ENCODE measurements around the gene GTPBP1.

The GTPBP1 gene

GRCh38 chr22:38741576-38741975 lies 35.8 kb downstream of the GTPBP1 start:
- no peak for DNase-seq (ENCODE audit: low read depth)

DNA sequence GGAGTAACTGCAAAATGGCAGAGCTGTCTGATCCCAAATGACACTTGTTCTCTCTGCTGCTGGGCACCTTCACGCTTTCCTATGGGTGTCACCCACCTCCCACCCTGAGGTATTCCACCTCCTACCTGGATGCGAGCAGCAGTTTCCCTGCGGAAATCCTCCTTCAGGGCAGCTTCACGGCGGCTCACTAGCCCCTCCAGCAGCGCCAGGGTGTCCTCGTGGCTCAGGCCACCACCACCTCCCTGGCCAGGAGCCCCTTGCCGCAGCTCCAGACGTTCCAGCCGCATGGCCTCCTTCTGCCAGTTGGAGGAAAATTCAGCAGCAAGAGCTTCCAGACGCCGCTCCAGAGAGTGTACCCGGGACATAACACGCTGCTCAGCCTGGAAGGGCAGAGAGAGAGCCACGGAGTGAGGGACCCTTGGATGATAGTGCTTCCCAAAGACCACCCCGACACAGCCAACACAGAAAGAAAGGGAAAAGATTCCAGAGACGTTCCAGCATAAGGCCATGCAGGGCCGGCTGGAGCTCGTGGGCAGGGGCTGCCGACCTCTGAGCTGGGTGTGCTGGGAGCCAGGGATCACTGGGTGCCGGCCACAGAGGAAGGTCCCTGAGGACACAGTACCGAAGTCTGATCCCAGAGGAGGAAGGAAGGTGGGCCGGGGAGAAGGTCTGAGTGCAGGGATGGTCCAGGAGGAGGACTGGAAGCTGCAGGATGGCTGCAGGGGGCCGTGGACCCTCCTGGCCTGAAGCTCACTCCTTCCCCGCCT lies 36.6 kb downstream of the GTPBP1 start:
- no peak for DNase-seq (ENCODE audit: low read depth)

GRCh38 chr22:38744981-38745380 lies 39.2 kb downstream of the GTPBP1 start:
- no peak for DNase-seq (ENCODE audit: low read depth)

DNA sequence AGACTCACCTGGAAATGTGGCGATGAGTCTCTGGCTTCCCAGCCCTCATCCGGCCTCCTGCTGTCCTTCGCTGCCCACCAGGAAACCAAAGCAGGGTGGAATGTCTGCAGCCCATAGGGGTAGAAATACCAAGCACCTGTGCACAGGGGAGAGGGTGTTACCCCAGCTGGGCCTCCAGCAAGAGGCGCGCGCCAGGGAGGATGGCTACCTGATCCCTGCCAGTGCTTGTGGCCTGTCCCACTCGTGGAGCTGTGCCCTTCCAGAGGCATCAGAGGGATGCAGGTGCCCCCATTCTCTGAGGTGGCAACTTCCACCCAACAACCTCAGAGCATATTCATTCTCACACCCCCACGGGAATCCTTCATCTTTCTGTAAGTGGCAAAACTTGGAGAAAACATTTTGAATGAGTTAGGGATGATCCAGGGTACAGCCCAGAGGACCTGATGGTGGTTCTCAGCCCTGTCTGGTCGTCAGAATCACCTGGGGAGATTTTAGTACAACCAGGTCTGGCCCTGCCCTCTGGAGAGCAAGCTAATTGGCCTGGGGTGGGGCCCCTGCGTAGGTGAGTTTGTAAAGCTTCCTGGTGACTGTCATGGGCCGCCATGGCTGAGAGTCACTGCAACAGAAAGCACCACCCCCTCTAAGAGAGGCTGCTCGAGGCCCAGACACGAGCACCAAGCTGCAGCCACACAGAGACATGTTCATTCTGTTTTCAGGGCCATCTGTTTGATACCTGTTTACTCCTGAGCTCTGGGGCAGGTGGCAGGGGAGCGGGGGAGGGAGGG lies 40.1 kb downstream of the GTPBP1 start:
- no peak for DNase-seq (ENCODE audit: low read depth)

DNA sequence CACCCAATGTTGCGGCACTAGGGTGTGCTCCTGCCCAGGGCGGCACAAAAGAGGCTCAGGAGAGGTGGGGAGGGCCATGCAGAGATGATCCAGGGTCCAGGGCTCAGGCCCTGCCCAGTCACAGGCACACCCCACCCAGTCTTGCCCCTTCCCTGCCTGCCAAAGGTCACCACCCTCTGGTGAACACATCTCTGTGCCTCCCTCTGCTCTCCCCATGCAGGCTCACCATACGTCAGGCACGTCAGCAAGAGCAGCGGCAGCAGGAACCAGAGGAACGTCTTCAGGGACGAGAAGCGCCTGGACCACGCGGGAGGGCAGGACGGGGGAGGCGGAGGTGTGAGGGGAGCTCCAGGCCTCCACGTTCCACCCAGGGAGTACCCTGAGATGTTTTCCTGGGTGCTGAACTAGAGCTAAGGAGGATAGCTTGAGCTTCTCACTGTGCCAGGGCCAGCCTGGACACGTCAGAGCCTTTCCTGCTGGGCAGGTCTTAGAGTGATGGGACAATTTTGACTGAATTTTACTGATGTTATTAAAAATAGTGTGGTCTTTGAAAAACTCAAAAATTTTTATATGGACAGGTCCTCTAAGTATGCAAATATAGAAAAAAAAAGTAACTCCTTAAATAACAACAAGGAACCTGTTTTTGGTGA lies 42.9 kb downstream of the GTPBP1 start:
- DNase-seq (ENCODE audit: low read depth), result no peak

DNA sequence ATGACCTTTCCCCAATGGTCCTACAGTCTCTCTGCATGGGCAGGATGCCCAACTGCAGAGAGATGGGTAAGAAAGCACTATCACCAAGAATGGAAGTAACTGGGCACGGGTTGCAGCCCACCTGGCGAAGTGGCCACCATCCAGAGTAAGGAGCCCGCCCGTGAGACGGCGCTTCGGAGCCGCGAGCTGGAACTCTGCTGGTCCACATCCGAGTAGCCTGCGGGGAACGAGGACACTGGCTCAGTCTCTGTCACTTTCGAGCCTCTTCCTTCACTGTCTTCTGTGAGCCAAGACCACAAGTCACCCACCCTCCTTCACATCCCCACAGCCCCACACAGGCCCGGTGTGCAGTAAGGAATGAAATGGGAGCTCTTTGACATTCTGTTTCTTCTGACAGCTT lies 44.4 kb downstream of the GTPBP1 start:
- DNase-seq (ENCODE audit: low read depth), result no peak

DNA sequence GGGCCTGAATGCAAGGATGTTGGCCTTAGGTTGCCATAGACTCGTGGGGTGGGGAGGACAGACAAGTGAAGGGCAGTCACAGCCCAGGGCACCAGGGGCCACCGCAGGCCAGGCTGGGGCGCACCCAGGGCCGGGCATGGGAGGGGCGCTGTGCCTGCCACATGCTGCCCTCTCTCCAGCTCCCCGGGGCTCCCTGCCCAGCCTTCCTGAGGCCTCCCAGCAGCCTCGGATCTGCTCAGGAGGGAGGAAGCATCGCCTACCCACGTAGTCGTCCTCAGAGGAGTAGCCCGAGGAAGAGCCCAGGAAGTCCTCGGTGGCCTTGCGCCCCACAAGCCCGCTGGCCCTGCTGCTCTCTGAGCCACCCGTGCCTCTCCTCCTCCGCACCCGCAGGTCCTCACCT lies 44.9 kb downstream of the GTPBP1 start:
- no peak for DNase-seq (ENCODE audit: low read depth)

DNA sequence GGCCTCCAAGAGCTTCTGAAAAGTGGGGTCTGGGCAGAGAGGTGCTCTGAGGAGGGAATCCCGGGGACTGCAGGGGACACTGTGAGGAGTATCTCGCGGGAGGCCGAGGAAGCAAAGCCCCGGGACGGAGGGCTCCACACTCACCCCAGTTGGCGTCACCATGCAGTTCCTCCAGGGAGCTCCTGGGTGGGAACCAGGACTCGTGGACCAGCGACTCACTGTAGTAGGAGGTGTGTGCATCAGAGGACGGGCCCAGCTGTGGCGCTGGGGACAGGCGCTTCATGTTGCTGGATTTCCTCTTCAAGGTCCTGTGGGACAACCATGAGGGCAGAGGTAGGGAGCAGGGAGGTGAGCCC lies 45.3 kb downstream of the GTPBP1 start:
- no peak for DNase-seq (ENCODE audit: low read depth)

GRCh38 chr22:38751422-38752346 lies 45.9 kb downstream of the GTPBP1 start:
- no peak for DNase-seq (ENCODE audit: low read depth)

- DNase-seq (ENCODE audit: low read depth), result no peak
Observed at GRCh38 chr22:38753948-38754750, 48.4 kb downstream of the GTPBP1 start.

DNA sequence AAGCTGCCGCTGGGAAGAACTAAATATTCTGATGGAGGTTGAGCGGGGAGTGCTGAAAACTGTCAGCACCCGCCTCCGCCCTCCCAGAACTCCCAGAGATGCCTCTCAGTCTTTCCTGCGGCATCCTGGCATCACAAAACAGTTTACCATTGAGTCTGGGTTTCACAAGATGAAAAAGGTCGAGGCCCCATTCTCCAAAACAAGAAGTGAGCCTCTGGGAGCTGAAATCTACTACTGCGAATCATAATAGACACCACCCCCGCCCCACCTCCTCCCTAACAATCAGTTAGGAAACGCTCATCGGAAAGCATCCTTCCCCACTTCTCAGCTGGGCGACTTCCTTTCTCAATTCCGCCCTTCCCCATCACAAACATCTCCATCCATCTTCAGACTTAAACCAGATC lies 49.0 kb downstream of the GTPBP1 start:
- DNase-seq (ENCODE audit: low read depth), result no peak

GRCh38 chr22:38755155-38755910 lies 49.6 kb downstream of the GTPBP1 start:
- DNase-seq (ENCODE audit: low read depth), result peak; percentile 69

- DNase-seq (ENCODE audit: low read depth), result peak; percentile 75
Observed at GRCh38 chr22:38755911-38756532, 50.3 kb downstream of the GTPBP1 start, which contains the start of gene SUN2. SUN2 (minus strand) TSS chr22:38755998; CDS start chr22:38752628, 3,370 bp downstream.

GRCh38 chr22:38756711-38757463 lies 51.1 kb downstream of the GTPBP1 start:
- DNase-seq (ENCODE audit: low read depth), result no peak

DNA sequence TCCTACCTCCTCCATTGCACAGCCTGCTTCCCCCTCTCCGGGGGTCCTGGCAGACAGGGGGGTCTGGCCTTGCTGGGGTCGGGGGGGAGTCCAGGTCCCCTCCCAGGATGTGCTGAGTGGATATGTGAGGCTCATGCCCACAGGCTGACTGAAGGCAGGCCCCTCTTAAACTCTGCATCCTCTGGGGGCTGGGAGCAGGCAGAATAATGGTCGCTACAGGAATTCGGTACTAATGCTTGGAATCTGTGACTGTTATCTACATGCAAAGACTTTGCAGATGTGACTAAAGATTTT lies 51.7 kb downstream of the GTPBP1 start:
- DNase-seq (ENCODE audit: low read depth), result no peak

GRCh38 chr22:38758276-38758945 lies 52.7 kb downstream of the GTPBP1 start:
- no peak for DNase-seq (ENCODE audit: low read depth)

GRCh38 chr22:38759005-38759404 lies 53.3 kb downstream of the GTPBP1 start:
- no peak for DNase-seq (ENCODE audit: low read depth)

DNA sequence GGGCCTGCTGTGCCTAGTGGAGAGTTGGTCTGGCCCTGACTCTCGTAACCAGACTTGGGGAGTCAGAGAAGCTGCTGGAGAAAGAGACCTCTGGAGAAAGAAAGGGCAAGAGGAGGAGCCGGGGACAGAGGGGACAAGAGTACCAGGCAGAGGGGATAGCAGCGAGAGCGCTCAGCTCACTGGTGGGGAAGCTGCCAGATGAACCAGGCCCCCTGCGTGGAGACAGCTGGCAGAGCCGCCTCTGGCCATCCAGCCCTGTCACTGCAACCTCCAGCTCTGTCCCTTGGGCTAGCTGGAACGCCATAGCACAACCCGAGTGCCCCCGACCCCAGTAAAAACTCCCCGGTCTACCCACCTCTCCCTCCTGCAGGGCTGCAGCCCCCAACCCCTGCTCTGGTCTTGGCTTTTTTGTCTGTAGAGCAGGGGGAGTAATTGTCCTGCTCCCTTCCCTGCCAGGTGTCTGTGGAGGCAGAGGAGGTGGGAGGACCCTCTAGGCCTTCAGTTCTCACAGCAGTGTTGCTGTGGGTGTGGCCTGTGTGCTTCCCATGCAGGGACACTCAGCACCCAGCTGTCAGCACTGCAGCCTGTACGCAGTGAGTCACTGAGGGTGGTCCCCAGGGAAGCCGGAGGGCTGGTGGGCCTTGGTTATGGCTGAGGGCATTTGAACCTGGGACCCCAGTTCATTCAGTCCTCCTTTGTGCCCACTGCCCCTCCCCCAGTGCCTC lies 54.9 kb downstream of the GTPBP1 start:
- DNase-seq (ENCODE audit: low read depth), result no peak

All from stromal cell of bone marrow (primary cell).